HG03460 (cell line): ENCODE results near the gene OR7D2.
"Not testable (repeated sequence)": the region's sequence is repeated elsewhere in the genome, so short reads cannot be mapped to it uniquely, and the experiment has no call there.

ENCODE experiments used
- ATAC-seq: cut with Tn5 transposase; IDR thresholded peaks from one replicate; pipeline ENCODE4 v1.9.1; 2021; ENCODE audit not compliant: unreplicated experiment

OR7D2 gene

DNA sequence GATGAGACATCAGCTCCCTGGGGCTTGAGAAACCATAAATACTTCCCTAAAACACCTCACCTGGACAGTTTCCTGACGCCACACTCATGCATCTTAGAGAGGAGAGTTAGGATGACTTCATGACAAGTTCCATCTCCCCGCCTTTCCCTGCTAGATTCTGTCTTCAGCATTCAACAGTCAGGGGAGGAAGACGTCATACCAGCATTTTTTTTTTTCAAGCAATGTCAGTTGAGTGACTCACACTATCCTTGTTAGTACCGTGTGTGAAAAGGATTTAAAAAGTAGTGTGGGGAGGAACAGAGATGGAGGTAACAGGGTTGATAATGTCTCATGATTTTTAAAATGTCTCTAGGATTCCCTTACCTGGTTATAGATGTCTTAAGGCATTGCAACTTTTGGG, at the start of gene OR7D2:
OR7D2 (plus strand) TSS at position 79 of the 400 bp plus-strand sequence. CDS start 6,803 bp downstream, outside the sequence.
- ATAC-seq, result no peak

DNA sequence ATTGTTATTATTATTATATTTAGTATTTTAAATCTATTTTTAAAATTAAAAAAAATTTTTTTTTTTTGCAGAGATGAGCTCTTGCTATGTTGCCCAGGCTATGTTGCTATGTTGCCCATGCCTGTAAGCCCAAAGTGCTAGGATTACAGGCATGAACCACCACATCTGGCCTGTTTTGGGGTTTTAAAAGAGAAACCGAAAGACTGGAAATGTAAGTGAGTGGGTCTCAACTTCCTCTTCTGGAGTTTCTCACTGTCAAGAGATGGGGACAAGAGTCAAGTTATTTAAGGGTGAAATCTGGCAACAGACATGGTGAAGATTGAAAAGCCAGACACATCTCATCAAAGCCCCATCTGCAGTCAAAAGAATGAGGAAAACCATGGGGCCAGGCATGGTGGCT, 47.8 kb upstream of the OR7D2 start:
- no peak for ATAC-seq

DNA sequence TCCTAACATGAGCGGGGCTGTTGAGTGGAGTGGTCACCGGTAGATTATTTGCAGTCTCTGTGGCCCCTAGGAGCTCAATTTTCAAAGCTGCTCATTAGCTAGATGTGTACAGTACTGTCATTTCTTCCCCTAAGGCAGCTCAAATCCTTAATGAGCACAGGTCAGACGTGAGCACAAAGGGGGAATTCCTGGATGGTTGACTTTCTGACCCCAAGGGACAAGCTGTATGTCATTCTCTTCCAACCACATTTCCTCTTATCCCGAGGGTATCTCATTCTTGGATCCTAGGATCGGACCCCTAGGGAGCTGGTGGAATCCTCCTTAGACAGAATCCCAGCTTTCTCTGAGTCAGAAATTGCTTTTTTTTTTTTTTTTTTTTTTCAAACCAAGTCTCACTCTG, 46.4 kb upstream of the OR7D2 start:
- no peak for ATAC-seq

DNA sequence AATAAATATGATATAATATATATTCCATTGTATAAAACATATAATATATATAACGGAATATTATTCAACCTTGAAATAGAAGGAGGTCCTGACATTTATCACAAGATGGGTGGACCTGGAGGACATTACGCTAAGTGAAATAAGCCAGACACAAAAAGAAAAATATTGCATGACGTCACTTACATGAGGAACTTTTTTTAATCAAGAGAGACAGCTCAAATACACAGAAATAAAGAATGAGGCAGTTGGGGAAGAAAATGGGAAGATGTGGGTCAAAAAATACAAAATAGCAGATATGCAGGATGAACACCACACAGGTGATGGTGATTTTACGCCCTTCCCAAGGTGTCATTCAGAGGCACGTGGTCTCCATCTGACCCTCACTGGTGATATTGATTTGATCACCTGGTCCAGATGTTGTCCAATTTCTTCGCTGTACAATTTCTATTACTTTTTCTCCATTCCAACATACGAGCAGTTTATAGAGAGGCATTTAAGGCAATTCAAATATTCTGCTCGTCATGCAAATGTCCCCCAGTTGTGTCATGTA, 39.1 kb upstream of the OR7D2 start:
- peak; percentile 11 for ATAC-seq

DNA sequence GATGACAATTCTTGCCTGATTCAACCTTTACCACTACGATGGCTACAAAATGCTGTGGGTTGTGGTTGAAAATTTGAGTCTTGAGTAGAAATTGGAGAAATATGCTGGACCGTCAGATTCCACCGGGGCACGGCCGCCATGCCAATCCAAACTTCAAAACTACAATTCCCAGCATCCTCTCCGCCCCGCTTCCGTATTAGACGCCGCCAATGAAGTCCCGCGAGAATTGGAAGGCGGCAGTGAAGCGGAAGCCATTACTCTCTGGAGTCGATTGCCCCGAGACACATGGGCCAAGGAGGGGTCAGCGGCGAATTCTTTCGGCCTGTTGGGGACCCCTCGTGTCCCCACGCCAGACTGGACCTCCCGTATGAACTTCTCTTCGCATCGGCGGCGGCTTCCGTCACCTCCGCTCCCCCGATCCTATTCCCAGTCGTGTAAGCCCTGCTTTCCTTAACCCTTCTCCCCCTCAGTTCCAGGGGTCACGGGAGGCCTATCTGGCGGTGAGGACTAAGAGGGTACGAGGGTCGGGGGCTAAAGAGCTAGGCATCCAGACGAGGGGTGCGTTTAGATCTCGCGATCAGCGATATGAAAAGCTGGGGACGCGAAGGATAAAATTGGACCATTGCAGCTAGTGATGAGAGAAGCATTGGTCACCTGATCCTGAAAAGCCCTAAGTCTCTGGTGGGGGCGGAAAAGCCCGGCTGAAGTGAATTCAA, 38.5 kb upstream of the OR7D2 start, which contains the start of gene ZNF317:
ZNF317 (plus strand) TSS at position 239 of the 716 bp plus-strand sequence. CDS start 15,620 bp downstream, outside the sequence.
- peak; percentile 96 for ATAC-seq

DNA sequence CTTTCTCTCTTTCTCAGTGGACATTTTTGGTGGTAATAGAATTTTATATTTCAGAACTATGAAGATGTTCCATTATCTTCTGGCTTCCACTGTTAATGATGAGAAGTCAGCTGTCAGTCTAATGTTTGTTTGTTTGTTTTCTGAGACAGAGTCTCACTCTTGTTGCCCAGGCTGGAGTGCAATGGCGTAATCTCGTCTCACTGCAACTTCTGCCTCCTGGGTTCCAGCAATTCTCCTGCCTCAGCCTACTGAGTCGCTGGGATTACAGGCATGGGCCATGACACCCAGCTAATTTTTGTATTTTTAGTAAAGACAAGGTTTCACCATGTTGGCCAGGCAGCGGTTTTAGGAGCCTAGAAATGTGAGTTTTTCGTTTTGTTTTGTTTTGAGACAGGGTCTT, 33.9 kb upstream of the OR7D2 start:
- ATAC-seq, result no peak

DNA sequence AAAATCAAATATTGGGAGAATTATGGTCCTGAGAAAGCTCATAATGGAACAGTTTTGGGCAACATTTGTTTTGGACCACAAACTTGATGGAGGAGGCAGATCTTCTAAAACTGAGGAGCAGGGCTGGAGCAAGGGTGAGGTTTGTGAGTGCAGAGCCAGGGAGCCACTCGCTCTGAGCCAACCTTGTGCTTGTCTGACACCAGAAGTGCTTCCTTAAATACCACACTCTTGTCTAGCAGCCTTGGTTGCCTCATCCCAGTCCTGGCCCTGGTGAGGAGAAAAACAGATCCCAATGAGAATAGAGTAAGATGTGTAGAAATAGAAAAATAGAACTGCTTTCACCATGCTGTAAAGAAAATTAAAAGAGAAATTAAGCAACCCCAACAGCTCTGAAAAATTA, 31.9 kb upstream of the OR7D2 start:
- no peak for ATAC-seq

DNA sequence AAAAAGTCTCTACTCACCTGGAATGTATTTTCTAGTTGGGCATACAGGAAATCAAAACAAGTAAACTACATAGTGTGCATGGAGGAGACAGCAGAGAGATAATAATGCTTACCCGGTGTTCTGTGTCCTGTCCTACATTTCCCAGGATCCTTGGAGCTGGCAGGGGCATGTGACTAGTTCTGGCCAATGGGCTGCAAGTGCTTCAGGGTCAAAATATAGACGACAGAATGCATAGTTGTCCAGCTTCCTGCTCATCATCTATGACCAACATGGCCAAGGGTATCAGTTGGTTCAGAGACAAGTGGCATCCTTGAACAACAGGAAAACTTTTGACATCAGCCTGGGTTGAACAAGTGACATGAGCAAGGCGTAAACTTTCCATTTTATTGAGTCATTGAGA, 30.1 kb upstream of the OR7D2 start:
- ATAC-seq, result no peak

DNA sequence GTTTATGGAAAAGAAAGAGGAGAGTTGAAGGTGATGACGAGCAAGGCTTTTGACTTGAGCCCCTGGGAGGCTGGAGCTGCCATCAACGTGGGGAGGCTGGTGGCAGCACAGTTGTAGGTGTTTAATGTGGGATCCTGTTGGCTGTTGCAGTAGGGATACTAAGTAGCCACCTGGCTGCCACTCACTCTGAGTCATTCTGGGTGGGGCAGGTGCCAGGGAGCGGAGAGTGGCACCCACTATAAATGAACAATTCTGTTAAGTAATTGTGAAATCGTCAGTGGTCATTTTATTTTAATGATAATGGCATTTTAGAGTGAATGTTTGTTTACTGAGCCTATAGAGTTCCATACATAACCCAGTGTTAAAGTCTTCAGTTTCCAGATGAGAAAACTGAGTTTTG, 28.8 kb upstream of the OR7D2 start:
- ATAC-seq, result no peak

DNA sequence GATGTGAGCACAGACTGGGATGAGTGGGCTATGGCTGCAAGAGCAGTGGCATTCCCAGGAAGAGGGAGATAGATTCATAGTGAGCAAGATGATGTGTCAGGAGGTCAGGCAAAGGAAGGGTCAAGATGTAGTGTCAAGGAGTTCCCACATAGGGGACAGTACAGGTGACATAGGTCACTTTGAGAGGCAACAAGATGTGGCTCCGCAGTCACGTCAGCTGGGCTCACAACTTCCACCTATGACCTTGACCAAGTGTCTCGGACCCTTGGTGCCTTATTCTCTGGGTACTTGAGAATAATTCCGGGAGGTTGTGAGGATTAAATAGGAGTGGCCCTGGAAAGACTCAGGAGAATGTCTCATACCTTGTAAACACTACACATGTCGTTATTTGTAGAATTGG, 28.1 kb upstream of the OR7D2 start:
- ATAC-seq, result no peak

DNA sequence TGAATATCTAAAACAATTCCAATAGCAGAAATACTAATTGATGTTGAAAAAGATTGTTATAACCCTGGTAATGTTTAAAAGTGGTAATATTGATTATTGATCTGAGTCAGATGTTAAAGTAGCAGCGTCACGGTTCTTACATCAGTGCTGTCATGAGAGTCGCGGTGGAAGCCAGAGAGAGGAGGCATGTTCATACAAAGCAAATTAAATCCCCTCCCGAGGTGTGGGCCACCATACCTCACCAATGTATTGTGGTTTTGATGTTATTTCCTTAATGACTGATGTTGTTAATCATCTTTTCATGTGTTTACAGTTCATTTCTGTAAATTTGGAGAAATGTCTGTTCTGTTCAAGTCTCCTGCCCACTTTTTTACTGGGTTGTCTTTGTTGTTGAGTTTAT, 27.4 kb upstream of the OR7D2 start:
- ATAC-seq, result no peak

DNA sequence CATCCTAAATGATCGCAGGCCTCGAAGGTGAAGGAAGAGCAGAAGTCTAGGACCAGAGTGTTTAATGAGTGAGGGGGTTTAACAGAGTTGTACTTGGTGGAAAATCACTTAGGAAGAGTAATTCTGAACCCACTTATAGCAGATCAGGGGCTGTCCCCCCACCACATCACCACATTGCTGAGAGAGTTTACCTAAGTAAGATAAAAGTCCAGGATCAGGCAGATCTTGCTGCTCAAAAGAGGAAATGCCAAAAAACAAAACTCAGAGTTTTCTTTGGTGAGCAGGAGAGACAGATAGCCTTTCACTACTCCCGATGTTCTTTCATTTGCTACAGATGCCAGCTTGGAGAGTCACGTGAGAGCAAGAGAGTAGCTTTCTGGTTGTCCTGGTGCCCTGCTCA, 23.2 kb upstream of the OR7D2 start:
- ATAC-seq, result no peak

DNA sequence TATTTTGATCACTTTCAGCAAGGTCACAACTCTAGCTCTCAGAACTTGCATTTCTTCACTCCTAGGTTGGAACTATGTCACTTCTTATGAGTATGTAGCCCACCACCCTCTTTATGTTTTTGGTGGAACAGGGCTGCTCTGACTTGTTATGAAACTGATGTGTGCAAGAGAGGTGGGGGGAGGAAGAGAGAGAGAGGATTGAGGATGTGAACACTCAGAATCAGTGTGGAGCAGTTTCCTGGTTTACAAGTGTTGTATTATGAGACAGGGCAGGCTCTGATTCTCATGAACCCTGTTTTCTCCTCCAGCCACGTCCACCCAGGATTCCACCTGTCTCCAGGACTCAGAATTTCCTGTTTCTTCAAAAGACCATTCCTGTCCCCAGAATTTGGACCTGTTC, 22.5 kb upstream of the OR7D2 start:
- ATAC-seq, result no peak

DNA sequence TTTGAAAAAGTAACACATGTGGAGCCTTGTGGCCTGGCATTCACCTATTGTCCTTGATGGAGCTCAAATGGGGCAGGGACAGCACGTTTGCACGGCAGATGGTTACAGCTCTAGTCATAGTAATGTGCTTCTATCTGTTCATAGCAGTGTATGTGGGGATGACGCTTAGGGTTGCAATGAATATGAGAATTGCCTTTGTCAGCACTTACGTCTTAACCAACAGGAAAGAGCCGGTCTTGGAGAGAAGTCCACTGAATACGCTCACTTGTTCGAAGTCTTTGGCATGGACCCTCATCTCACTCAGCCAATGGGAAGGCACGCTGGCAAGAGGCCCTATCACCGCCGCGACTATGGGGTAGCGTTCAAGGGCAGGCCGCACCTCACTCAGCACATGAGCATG, 18.9 kb upstream of the OR7D2 start:
- no peak for ATAC-seq

DNA sequence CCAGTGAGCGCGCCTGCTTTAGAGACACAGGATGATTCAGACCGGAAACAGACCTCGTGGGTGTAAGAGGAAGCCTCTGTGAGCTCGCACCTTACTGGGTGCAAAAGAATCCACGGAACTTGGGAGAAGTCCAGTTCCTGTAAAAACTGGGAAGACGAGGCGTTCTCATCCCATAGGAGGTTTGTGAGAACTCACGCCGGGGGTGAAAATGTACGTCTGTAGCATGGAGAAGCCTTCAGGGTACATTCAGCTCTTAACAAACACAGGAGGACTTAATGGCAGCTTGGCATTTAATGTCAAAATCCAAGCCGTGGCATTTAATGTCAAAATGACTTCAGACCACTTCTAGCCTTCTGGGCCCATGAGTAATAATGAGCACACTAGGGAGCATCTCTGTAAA, 17.4 kb upstream of the OR7D2 start:
- ATAC-seq, result no peak

DNA sequence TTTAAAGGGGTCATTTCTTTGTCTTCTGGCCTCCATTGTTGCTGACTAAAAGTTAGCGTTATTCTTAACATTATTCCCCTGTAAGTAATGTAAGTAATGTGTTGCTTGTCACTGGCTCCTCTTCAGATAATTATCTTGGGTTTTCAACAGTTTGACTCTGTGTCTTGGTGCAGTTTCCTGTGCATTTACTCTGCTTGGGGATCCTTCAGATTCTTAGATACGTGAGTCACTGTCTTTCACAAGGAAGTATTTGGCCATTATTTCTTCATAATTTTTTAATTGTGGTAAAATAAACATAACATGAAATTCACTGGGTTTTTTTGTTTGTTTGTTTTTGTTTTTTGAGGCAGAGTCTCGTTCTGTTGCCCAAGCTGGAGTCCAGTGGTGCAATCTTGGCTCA, 13.5 kb upstream of the OR7D2 start:
- ATAC-seq, result no peak

DNA sequence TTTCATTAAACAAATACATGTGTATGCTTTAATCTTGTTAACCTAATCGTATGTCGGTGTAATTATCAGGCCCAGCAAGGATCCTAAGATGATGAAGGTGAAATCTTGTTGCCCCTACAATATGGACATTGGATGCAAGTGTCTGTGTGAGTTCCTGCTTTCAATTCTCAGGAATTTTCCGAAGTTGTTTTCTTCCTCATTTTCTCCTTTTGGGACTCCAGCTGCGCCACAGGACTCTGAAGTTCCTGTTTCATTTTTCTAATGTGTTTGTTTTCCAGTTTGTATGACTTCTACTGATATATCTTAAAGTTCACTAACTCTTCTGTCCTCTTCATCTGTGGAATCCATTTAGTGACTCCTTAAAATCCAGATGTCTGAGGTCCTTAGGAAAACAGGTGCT, 11.9 kb upstream of the OR7D2 start:
- ATAC-seq, result no peak

DNA sequence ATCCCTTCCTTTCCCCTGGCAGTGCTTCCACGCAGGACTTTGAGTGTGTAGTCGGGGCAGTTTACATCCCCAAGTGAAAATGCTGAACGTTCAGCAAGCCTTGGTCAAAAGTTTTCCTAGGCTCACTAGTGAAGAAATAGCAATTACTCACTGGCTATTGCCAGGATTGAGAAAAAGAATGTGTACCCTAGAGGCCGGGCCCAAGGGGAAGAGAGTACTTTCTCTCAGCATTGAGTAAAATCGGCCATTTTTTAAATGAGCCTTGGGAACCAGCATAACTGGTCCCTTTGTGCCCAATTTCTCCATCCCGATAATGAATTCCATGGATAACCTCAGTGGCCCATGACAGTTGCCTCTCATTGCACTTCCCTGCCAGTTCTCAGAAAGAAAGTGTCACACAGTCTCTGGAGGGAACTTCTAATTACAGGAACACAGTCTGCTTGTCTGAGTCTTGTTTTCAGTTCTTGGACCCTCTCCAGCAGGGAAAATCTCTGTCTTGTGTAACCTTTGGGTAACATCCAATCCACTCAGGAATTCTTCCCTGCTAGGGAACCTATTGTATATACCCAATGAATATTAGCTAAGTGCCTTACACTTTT, 7.3 kb upstream of the OR7D2 start:
- ATAC-seq, result no peak

DNA sequence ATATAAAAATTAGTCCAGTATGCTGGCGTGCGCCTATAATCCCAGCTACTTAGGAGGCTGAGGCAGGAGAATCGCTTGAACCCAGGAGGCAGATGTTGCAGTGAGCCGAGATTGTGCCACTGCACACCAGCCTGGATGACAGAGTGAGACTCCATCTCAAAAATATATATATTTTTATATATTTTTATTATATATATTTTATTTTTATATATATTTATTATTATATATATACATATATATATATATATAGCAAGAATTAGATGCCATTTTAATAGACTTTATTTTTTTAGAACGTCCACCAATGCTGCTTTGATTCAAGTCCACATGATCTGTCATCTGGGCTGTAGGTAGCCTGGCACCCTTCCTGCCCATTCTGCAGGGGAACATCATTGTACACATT, 3.5 kb upstream of the OR7D2 start:
- no peak for ATAC-seq

DNA sequence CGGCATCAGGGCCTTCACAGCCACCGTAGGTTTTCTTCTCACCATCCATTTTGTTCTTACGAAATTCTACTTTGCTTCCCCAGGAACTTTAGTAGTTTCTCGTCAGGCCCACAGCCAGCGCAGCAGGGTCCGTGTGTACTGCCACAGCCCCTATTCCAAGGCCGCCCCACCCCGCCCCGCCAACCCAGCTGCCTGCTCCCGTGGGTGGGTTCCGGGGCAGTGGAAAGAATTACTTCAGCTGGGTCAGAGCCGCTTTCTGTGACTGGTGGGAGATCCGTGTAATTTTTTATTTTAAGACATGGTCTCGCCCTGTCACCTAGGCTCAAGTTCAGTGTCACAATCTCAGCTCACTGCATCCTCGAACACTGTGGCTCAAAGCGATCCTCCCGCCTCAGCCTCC, 4.2 kb downstream of the OR7D2 start:
- no peak for ATAC-seq

DNA sequence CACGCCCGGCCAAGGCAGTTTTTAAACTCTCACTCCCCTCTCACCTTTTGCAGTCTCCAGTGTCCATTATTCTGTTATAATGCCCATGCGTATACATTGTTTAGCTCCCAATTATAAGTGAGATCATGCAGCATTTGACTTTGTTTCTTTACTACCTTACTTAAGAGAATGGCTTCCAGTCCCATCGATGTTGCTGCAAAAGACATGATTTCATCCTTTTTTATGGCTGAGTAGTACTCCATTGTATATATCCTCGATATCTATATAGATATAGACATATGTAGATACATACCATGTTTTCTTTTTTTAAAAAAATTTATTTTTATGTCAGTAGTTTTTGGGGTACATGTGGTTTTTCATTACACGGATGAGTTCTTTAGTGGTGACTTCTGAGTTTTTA, 8.4 kb downstream of the OR7D2 start:
- ATAC-seq, result no peak

DNA sequence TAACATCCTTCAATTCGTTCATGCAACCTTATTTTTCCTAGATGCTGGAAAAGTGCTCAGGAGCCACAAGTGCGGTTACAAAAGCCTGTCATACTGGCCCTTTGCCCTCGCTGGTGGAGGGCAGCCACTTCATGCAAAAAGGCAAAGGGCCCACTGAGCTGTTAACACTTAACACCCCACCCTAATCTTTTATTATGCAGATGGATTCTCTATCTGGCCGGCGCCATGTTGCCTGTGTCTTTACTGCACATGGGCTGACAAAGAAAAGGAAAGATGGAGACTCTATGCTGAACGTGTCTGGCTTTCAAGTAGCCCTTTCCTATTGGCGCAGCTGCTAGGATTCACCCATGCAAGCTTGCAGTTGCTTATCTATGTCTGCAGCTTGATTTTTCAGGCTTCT, 10.8 kb downstream of the OR7D2 start:
- ATAC-seq, result no peak

DNA sequence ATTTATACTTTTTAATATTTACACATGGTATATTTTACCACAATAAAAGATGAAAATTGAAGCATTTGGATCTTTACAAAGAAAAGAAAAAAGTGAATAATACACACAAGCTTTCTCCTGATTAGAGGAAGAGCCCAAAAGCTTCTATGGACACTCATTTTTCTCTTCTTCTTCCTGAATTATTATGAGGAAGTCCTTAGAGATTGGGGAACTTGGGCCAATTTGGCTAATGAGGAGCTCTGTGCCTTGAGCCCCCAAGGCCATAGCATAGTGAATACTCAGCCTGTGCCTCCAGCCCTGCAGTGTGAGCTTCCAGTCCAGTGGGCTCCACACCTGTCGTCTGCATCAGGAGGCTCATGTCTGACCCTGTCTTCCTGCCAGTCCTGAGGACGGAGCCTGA, 19.3 kb downstream of the OR7D2 start:
- not testable (repeated sequence) for ATAC-seq
